PFSK-1 (cell line): ENCODE measurements around the gene TMEM273.

ENCODE experiments used
- FOXP2 ChIP-seq: optimal IDR thresholded peaks from 2 replicates; pipeline ENCODE3; 2011; ENCODE audit warnings: borderline replicate concordance, control low read depth, inconsistent platforms; ENCODE audit not compliant: insufficient read depth; ENCODE audit errors: extremely low read length, extremely low read depth
- POLR2AphosphoS5 ChIP-seq: IDR thresholded peaks from 2 replicates; pipeline ENCODE4 v1.6.1; 2012; ENCODE audit warnings: low read depth, mild to moderate bottlenecking, control low read depth, low read length, moderate library complexity
- REST ChIP-seq, 2 experiments: IDR thresholded peaks; 2 replicates each; pipeline versions ENCODE4 v1.6.1 to v1.8.0; 2011 to 2012; ENCODE audit warnings: low read depth in 2 of 2, low read length in 2 of 2, control low read depth in 1 of 2, inconsistent platforms in 1 of 2, mild to moderate bottlenecking in 1 of 2, moderate library complexity in 1 of 2; ENCODE audit not compliant: insufficient read depth in 1 of 2
- SIN3A ChIP-seq: IDR thresholded peaks from 2 replicates; pipeline ENCODE4 v1.6.1; 2012; ENCODE audit warnings: mild to moderate bottlenecking, low read length, moderate library complexity, borderline replicate concordance; ENCODE audit not compliant: insufficient read depth
- TAF1 ChIP-seq: IDR thresholded peaks from 2 replicates; pipeline ENCODE4 v1.6.1; 2012; ENCODE audit warnings: low read length, control low read depth, borderline replicate concordance; ENCODE audit not compliant: insufficient read depth

TMEM273 gene

GRCh38 chr10:49135575-49136313 is 52.4 kb downstream of the TMEM273 start:
- TF ChIP-seq TAF1 (no peak), SIN3A (no peak), REST (IDR thresholded peaks at IDR 0.05; ENCODE audit: insufficient read depth in 1 of 2, low read depth in 2 of 2, low read length in 2 of 2) (no peak), FOXP2 (no peak), POLR2AphosphoS5 (no peak)

- TF ChIP-seq POLR2AphosphoS5 (no peak), SIN3A (no peak), FOXP2 (no peak)
Measured at GRCh38 chr10:49134327-49134726, 53.9 kb downstream of the TMEM273 start.

GRCh38 chr10:49133706-49134248 is 54.4 kb downstream of the TMEM273 start, which contains the start of gene FAM170B:
FAM170B (minus strand) TSS chr10:49134021; CDS start chr10:49133918, 103 bp downstream.
- TF ChIP-seq FOXP2 (no peak), SIN3A (no peak), TAF1 (no peak), POLR2AphosphoS5 (no peak), REST (IDR thresholded peaks at IDR 0.05; ENCODE audit: insufficient read depth in 1 of 2, low read depth in 2 of 2, low read length in 2 of 2) (no peak)

GRCh38 chr10:49132362-49132737 is 55.8 kb downstream of the TMEM273 start:
- no peak for TF ChIP-seq FOXP2
- no peak for TF ChIP-seq POLR2AphosphoS5
- TF ChIP-seq SIN3A = no peak
- no peak for TF ChIP-seq REST (IDR thresholded peaks at IDR 0.05; ENCODE audit: insufficient read depth in 1 of 2, low read depth in 2 of 2, low read length in 2 of 2)
- TF ChIP-seq TAF1 = no peak

GRCh38 chr10:49131507-49132361 is 56.5 kb downstream of the TMEM273 start:
- TF ChIP-seq TAF1 = no peak
- no peak for TF ChIP-seq POLR2AphosphoS5
- TF ChIP-seq FOXP2 = no peak
- no peak for TF ChIP-seq REST (IDR thresholded peaks at IDR 0.05; ENCODE audit: insufficient read depth in 1 of 2, low read depth in 2 of 2, low read length in 2 of 2)
- TF ChIP-seq SIN3A = no peak
